ENCODE data around the gene HIBADH.

DNA sequence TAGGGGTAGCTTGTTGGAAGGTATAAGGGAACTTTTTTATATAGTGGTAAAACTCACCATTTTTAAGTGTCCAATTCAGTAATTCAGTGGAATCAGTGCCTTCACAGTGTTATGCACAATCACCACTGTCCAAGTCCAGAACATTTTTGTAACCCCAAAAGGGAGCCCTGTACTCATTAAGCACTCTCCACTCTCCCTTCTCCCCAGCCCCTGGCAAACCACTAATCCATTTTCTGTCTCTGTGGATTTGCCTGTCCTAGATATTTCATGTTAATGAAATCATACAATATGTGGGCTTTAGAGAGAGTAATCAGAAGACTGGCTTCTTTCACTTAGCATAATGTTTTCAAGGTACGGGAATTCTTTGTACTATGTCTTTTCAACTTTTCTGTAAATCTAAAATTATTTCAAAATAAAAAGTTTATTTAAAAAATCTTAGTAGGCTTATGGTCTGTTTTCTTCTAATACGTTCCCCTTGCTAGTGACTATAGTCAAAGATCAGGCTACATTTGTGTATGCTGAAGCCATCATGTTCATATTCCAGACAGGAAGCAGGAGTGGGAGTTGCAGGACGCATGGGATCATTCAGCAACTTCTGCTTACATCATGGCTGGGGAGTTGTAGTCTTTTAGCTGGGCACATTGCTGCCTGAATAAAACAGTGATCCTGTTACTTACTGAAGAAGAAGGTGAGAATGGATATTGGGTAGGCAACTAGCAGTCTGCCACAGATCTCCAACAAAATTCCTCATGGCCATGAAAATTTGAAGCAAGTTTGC lies 41.9 kb upstream of the HIBADH start:
- TF ChIP-seq GATA2 (IDR thresholded peaks at IDR 0.05; ENCODE audit: low read depth, low read length), result no peak
- TF ChIP-seq GATA3 (IDR thresholded peaks at IDR 0.05; ENCODE audit: low read depth, low read length), result no peak
